ENCODE results near the gene DNAL4.

DNA sequence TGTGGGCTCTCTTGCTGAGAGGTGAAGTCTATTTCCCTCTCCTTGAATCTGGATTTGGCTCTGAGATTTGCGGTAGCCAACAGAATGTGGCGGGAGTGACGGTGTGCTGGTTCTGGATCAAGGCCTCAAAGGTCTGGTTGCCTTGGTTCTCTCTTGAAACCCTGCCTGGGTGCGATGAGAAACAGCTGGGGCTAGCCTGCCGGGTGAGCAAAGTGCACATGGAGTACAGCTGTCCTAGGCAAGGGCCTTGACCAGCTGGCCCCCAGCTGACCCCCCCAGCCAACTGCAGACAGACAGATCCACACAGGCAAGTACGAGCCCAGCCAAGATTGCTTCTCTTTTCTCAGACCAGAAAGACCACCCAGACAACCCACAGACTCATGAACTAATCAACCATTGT is 49.0 kb downstream of the DNAL4 start:
- TF ChIP-seq, protein P1, sequence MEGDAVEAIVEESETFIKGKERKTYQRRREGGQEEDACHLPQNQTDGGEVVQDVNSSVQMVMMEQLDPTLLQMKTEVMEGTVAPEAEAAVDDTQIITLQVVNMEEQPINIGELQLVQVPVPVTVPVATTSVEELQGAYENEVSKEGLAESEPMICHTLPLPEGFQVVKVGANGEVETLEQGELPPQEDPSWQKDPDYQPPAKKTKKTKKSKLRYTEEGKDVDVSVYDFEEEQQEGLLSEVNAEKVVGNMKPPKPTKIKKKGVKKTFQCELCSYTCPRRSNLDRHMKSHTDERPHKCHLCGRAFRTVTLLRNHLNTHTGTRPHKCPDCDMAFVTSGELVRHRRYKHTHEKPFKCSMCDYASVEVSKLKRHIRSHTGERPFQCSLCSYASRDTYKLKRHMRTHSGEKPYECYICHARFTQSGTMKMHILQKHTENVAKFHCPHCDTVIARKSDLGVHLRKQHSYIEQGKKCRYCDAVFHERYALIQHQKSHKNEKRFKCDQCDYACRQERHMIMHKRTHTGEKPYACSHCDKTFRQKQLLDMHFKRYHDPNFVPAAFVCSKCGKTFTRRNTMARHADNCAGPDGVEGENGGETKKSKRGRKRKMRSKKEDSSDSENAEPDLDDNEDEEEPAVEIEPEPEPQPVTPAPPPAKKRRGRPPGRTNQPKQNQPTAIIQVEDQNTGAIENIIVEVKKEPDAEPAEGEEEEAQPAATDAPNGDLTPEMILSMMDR (IDR thresholded peaks at IDR 0.05), result no peak
- no peak for TF ChIP-seq EP300 (IDR thresholded peaks at IDR 0.05)
- TF ChIP-seq POLR2AphosphoS5 (IDR thresholded peaks at IDR 0.05), result no peak
